ENCODE results near the gene NPHS1.

Gene NPHS1

GRCh38 chr19:35786299-35787160 is 65.8 kb downstream of the NPHS1 start:
- no peak for DNase-seq

GRCh38 chr19:35785339-35785627 is 67.0 kb downstream of the NPHS1 start:
- DNase-seq = no peak

- DNase-seq = no peak
Measured at GRCh38 chr19:35784503-35785338, 67.6 kb downstream of the NPHS1 start.

GRCh38 chr19:35783469-35784434 is 68.6 kb downstream of the NPHS1 start:
- no peak for DNase-seq

DNA sequence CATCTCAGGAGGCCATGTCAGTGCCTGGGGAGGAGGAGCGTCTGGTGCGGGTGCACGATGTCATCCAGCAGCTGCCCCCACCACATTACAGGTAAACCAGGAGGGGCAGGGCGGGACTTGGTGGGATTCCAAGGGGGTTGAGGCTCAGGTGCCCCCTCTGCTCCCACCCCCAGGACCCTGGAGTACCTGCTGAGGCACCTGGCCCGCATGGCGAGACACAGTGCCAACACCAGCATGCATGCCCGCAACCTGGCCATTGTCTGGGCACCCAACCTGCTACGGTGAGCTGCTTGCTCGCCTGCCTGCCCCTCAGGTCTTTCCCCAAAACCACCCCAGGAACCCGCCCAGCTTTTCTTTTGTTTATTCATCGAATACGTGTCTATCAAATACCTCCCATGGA is 69.7 kb downstream of the NPHS1 start:
- no peak for DNase-seq

GRCh38 chr19:35781650-35782049 is 70.7 kb downstream of the NPHS1 start:
- DNase-seq = no peak

DNA sequence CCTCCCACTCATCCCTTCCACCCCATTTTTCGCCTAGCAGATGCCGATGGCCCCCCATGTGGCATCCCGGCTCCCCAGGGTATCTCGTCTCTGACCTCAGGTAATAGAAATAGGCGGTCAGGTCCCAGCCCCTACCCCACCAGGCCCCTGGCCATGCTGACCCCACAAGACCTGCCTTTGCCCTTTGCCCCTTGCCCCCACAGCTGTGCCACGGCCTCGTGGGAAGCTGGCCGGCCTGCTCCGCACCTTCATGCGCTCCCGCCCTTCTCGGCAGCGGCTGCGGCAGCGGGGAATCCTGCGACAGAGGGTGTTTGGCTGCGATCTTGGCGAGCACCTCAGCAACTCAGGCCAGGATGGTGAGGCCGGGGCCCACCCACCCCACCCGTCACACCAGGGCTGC is 71.6 kb downstream of the NPHS1 start:
- DNase-seq = no peak

DNA sequence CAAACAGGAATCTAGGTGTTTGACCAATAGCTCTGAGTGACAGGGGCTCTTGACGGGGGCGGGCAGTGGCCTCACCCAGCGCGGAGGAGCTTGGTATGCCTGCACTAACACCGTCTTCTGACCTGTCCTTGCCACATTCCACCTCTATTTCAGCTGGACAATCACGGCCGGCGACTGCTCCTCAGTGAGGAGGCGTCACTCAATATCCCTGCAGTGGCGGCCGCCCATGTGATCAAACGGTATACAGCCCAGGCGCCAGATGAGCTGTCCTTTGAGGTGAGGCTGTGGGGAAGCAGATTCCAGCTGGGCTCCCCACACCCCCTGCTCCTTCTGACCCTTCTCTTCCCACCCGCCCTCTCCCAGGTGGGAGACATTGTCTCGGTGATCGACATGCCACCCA is 72.2 kb downstream of the NPHS1 start:
- DNase-seq = no peak

GRCh38 chr19:35779033-35779432 is 73.3 kb downstream of the NPHS1 start:
- no peak for DNase-seq

DNA sequence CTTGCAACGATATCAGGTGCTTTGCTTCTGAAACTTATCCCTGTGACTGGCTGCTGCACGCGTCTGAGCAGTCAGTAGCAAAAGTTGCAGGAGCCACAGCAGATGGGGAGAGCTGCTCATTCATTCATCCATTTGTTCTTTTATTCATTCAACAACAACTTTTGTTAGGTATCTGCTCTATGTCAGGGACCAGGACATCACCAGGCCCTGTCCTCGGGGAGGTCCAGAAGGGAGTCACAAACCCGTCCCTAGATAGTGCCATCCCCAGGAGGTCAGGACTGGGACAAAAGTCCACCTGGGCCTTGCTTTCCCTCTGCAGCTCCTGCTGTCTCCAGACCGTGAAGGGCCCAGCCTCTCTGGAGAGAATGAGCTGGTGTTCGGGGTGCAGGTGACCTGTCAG is 74.3 kb downstream of the NPHS1 start:
- no peak for DNase-seq

DNA sequence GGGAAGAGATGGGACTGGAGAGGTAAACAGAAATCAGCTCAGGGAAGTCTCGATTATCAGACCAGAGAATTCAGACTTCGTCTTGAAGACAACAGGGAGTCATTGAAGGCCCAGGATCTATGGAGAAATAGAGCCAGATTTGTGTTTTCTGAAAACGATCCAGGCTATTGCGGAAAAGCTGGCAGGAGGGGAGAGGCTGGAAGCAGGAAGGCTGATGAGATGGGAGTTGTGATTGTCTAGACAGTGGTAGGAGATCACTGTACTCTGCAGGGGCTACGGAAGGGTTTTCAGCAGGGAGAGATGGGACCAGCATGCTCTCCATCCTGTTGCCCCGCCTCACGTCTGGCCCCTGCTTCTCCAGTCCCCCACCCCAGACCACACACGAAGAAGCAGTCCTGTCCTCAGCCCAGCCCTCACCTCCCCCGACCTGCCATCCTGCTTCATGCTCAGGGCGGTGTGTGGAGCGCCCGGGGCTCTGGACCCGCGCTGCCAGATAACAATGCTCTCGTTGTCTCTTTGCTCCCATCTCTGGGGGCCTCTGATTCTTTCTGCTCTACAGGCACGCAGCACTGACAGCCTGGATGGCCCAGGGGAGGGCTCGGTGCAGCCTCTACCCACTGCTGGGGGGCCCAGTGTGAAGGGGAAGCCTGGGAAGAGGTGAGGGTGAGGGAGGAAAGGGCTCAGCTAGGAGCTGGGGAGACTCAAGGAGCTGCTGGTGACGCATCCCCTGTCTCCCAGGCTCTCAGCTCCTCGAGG is 75.0 kb downstream of the NPHS1 start:
- DNase-seq = no peak

DNA sequence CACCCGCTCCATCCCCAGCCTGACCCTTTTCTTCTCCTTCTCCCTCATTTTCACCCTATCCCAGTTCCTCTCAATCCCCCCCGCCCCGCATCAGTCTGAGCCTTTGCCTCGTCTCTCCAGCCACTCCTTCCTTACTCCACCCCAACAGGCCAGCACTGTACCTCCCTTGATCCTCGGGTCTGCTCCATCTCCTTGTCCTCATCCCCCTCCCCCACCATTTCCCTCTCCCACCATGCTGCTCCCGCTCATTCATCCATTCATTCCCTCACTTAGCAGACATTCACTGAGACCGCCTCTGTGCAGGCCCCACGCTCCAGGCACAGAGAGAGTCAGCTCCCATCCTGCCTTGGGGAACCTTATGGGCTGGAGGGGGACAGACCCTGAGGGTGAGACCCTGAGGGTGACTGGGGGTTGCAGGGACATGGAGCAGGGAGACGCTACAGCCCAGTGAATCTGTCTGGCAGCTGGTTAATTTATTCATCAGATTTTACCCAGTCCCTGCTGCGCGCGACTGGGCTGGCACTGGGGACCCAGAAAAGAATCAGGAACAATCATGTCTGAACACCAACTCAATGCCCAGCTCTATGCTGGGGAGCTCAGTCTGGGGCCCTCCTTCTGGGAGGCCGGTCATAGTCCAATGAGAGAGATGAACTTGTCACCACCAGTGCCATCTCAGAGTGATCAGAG is 76.1 kb downstream of the NPHS1 start:
- DNase-seq = no peak
